ENCODE data around the gene DNLZ. TPM values are rescaled to one million over a fixed set of nuclear protein-coding genes. Genes with fewer than 3 reads are reported as not detected.

Gene DNLZ
- total RNA-seq, 5 donors from 2014 or later (not counting 1 experiment from before 2014, with no cell fraction given): 20.4 to 46.8 (median 36.3) TPM

GRCh38 chr9:136314056-136314416, 49.5 kb downstream of the DNLZ start:
- H3K36me3 Mint-ChIP-seq: no peaks in the 10 kb centered on the region
- H3K27me3 Mint-ChIP-seq: peaks cover 0 to 3% of the 10 kb centered on the region in 2 donors
- Histone ChIP-seq H3K36me3 (ENCODE audit: control insufficient read depth in 2 of 2, extremely low read depth in 1 of 2, insufficient read depth in 1 of 2, low read length in 1 of 2) (no peaks in the 10 kb centered on the region), H3K27ac (ENCODE audit: low read length) (no peak overlapping the region), H3K27me3 (replicated peaks in 1 of 2; ENCODE audit: control insufficient read depth in 2 of 2, extremely low read depth in 1 of 2, insufficient read depth in 2 of 2, low read length in 1 of 2) (peaks cover 0 to 33% of the 10 kb centered on the region in 2 experiments), H3K9me3 (no peaks in the 10 kb centered on the region), H3K4me1 (ENCODE audit: control insufficient read depth in 1 of 2, extremely low read depth in 1 of 2, insufficient read depth in 2 of 2, low read length in 2 of 2) (peaks cover 0 to 42% of the 10 kb centered on the region in 2 experiments), H3K4me3 (ENCODE audit: control insufficient read depth in 1 of 2, extremely low read depth in 1 of 2, low read length in 1 of 2) (no peak overlapping the region)
- 69% methylated on average over 2 of the region's 3 CpGs for WGBS (ENCODE audit: insufficient coverage)
- no peak overlapping the region for H3K4me3 Mint-ChIP-seq
- peaks cover 0 to 5% (median 4%) of the 10 kb centered on the region in 3 donors for H3K9me3 Mint-ChIP-seq
- ChIA-PET POLR2A (no interaction called here), CTCF (no interaction called here)
- ATAC-seq (replicated peaks in 1 of 4): no peak
- peaks cover 0 to 5% (median 4%) of the 10 kb centered on the region in 3 donors for H3K4me1 Mint-ChIP-seq
- no peak for DNase-seq
- H3K27ac Mint-ChIP-seq: no peak overlapping the region

GRCh38 chr9:136313111-136314055, 50.2 kb downstream of the DNLZ start:
- Mint-ChIP-seq H3K27ac (no peak overlapping the region), H3K9me3 (peaks cover 0 to 5% (median 4%) of the 10 kb centered on the region in 3 donors), H3K36me3 (no peaks in the 10 kb centered on the region), H3K27me3 (peaks cover 0 to 3% of the 10 kb centered on the region in 2 donors), H3K4me1 (peaks cover 0 to 5% (median 4%) of the 10 kb centered on the region in 3 donors), H3K4me3 (no peak overlapping the region)
- Histone ChIP-seq H3K4me3 (ENCODE audit: control insufficient read depth in 1 of 2, extremely low read depth in 1 of 2, low read length in 1 of 2) (no peak overlapping the region), H3K27ac (ENCODE audit: low read length) (no peak overlapping the region), H3K4me1 (ENCODE audit: control insufficient read depth in 1 of 2, extremely low read depth in 1 of 2, insufficient read depth in 2 of 2, low read length in 2 of 2) (peaks cover 0 to 46% of the 10 kb centered on the region in 2 experiments), H3K9me3 (no peaks in the 10 kb centered on the region), H3K27me3 (replicated peaks in 1 of 2; ENCODE audit: control insufficient read depth in 2 of 2, extremely low read depth in 1 of 2, insufficient read depth in 2 of 2, low read length in 1 of 2) (peaks cover 0 to 40% of the 10 kb centered on the region in 2 experiments), H3K36me3 (ENCODE audit: control insufficient read depth in 2 of 2, extremely low read depth in 1 of 2, insufficient read depth in 1 of 2, low read length in 1 of 2) (no peaks in the 10 kb centered on the region)
- WGBS (ENCODE audit: insufficient coverage): 91% methylated on average over 17 of the region's 18 CpGs
- ATAC-seq (replicated peaks in 1 of 4): no peak
- DNase-seq: no peak
- ChIA-PET CTCF (no interaction called here), POLR2A (no interaction called here)

GRCh38 chr9:136312436-136312835, 51.1 kb downstream of the DNLZ start:
- Histone ChIP-seq H3K9me3 (no peaks in the 10 kb centered on the region), H3K36me3 (ENCODE audit: control insufficient read depth in 2 of 2, extremely low read depth in 1 of 2, insufficient read depth in 1 of 2, low read length in 1 of 2) (no peaks in the 10 kb centered on the region), H3K4me3 (ENCODE audit: control insufficient read depth in 1 of 2, extremely low read depth in 1 of 2, low read length in 1 of 2) (no peak overlapping the region), H3K27ac (ENCODE audit: low read length) (no peak overlapping the region), H3K27me3 (replicated peaks in 1 of 2; ENCODE audit: control insufficient read depth in 2 of 2, extremely low read depth in 1 of 2, insufficient read depth in 2 of 2, low read length in 1 of 2) (peaks cover 0 to 49% of the 10 kb centered on the region in 2 experiments), H3K4me1 (ENCODE audit: control insufficient read depth in 1 of 2, extremely low read depth in 1 of 2, insufficient read depth in 2 of 2, low read length in 2 of 2) (peaks cover 0 to 41% of the 10 kb centered on the region in 2 experiments)
- ATAC-seq (replicated peaks in 1 of 4) (peak; percentile 61 to 72 (median 64)), DNase-seq (peak in 21 of 35 experiments; percentile 13 to 60 (median 29))
- ChIA-PET CTCF (no interaction called here), POLR2A (no interaction called here)
- Mint-ChIP-seq H3K9me3 (peaks cover 0 to 5% (median 4%) of the 10 kb centered on the region in 3 donors), H3K27me3 (peaks cover 0 to 3% of the 10 kb centered on the region in 2 donors), H3K4me1 (peaks cover 0 to 4% (median 4%) of the 10 kb centered on the region in 3 donors), H3K27ac (no peak overlapping the region), H3K4me3 (no peak overlapping the region), H3K36me3 (no peaks in the 10 kb centered on the region)
- 64% methylated on average over 8 of the region's 12 CpGs for WGBS (ENCODE audit: insufficient coverage)

- Histone ChIP-seq H3K4me1 (ENCODE audit: control insufficient read depth in 1 of 2, extremely low read depth in 1 of 2, insufficient read depth in 2 of 2, low read length in 2 of 2) (peaks cover 0 to 37% of the 10 kb centered on the region in 2 experiments), H3K36me3 (ENCODE audit: control insufficient read depth in 2 of 2, extremely low read depth in 1 of 2, insufficient read depth in 1 of 2, low read length in 1 of 2) (no peaks in the 10 kb centered on the region), H3K9me3 (no peaks in the 10 kb centered on the region), H3K27me3 (replicated peaks in 1 of 2; ENCODE audit: control insufficient read depth in 2 of 2, extremely low read depth in 1 of 2, insufficient read depth in 2 of 2, low read length in 1 of 2) (peaks cover 0 to 53% of the 10 kb centered on the region in 2 experiments), H3K27ac (ENCODE audit: low read length) (no peak overlapping the region), H3K4me3 (ENCODE audit: control insufficient read depth in 1 of 2, extremely low read depth in 1 of 2, low read length in 1 of 2) (no peak overlapping the region)
- DNase-seq: no peak
- no peak for ATAC-seq (replicated peaks in 1 of 4)
- CTCF ChIA-PET: no interaction called here
- 59% methylated on average over 3 of the region's 10 CpGs for WGBS (ENCODE audit: insufficient coverage)
- Mint-ChIP-seq H3K27ac (no peak overlapping the region), H3K36me3 (no peaks in the 10 kb centered on the region), H3K9me3 (peaks cover 0 to 5% (median 4%) of the 10 kb centered on the region in 3 donors), H3K27me3 (peaks cover 0 to 3% of the 10 kb centered on the region in 2 donors), H3K4me1 (peaks cover 0 to 4% (median 4%) of the 10 kb centered on the region in 3 donors), H3K4me3 (no peak overlapping the region)
- POLR2A ChIA-PET: no interaction called here
Observed at GRCh38 chr9:136312009-136312375, 51.6 kb downstream of the DNLZ start.

GRCh38 chr9:136311051-136312008, 52.2 kb downstream of the DNLZ start:
- peaks cover 0 to 5% (median 4%) of the 10 kb centered on the region in 3 donors for H3K9me3 Mint-ChIP-seq
- CTCF ChIA-PET: no interaction called here
- H3K9me3 ChIP-seq: no peaks in the 10 kb centered on the region
- no peak overlapping the region for H3K4me3 Mint-ChIP-seq
- H3K4me3 ChIP-seq (ENCODE audit: control insufficient read depth in 1 of 2, extremely low read depth in 1 of 2, low read length in 1 of 2): no peak overlapping the region
- no peaks in the 10 kb centered on the region for H3K36me3 Mint-ChIP-seq
- H3K27ac ChIP-seq (ENCODE audit: low read length): no peak overlapping the region
- no peak overlapping the region for H3K27ac Mint-ChIP-seq
- peak in 1 of 35 experiments; percentile 20 for DNase-seq
- 52% methylated on average over 8 of the region's 23 CpGs for WGBS (ENCODE audit: insufficient coverage)
- H3K27me3 ChIP-seq (replicated peaks in 1 of 2; ENCODE audit: control insufficient read depth in 2 of 2, extremely low read depth in 1 of 2, insufficient read depth in 2 of 2, low read length in 1 of 2): peaks cover 0 to 60% of the 10 kb centered on the region in 2 experiments
- peaks cover 1 to 5% of the 10 kb centered on the region in 2 donors for H3K27me3 Mint-ChIP-seq
- POLR2A ChIA-PET: no interaction called here
- H3K4me1 ChIP-seq (ENCODE audit: control insufficient read depth in 1 of 2, extremely low read depth in 1 of 2, insufficient read depth in 2 of 2, low read length in 2 of 2): peaks cover 0 to 37% of the 10 kb centered on the region in 2 experiments
- no peaks in the 10 kb centered on the region for H3K36me3 ChIP-seq (ENCODE audit: control insufficient read depth in 2 of 2, extremely low read depth in 1 of 2, insufficient read depth in 1 of 2, low read length in 1 of 2)
- peaks cover 4 to 6% (median 5%) of the 10 kb centered on the region in 3 donors for H3K4me1 Mint-ChIP-seq
- peak; percentile 42 to 54 (median 48) for ATAC-seq (replicated peaks in 1 of 4)
